SK-N-SH (cell line): ENCODE measurements around the gene CRISP3.
"Not testable (repeated sequence)": the region's sequence is repeated elsewhere in the genome, so short reads cannot be mapped to it uniquely, and the experiment has no call there.

Source experiments
- CHD2 ChIP-seq: fragments of 150-350 bp; IDR thresholded peaks from 2 replicates; pipeline ENCODE4 v1.6.1; 2018; ENCODE audit warnings: low read length; ENCODE audit not compliant: partially characterized antibody
- CTCF ChIP-seq: fragments of 200-600 bp; sonication (generic); IDR thresholded peaks from 2 replicates; pipeline ENCODE4 v1.6.1; 2017; ENCODE audit warnings: antibody characterized with exemption, mild to moderate bottlenecking, moderate library complexity
- EZH2phosphoT487 ChIP-seq: fragments of 200-600 bp; sonication (generic); IDR thresholded peaks from 2 replicates; pipeline ENCODE4 v1.6.1; 2017; ENCODE audit warnings: low read depth, mixed run types, mild to moderate bottlenecking, antibody characterized with exemption, moderate library complexity, borderline replicate concordance
- GABPA ChIP-seq: IDR thresholded peaks from 2 replicates; pipeline ENCODE4 v1.4.0; 2012; ENCODE audit warnings: low read depth, mild to moderate bottlenecking
- JUND ChIP-seq: IDR thresholded peaks from 2 replicates; pipeline ENCODE4 v1.4.0; 2012
- POLR2AphosphoS5 ChIP-seq: IDR thresholded peaks from 2 replicates; pipeline ENCODE4 v1.6.1; 2012; ENCODE audit warnings: low read depth, low read length
- RCOR1 ChIP-seq: fragments of 150-350 bp; IDR thresholded peaks from 2 replicates; pipeline ENCODE4 v1.6.1; 2017; ENCODE audit warnings: antibody characterized with exemption, low read length
- SMC3 ChIP-seq: IDR thresholded peaks from 2 replicates; pipeline ENCODE4 v1.6.1; 2012; ENCODE audit warnings: low read depth, low read length, improper control_type of control experiment
- TAF1 ChIP-seq: IDR thresholded peaks from 2 replicates; pipeline ENCODE4 v1.6.1; 2012; ENCODE audit warnings: low read depth, mild to moderate bottlenecking, low read length, moderate library complexity, borderline replicate concordance
- USF2 ChIP-seq: fragments of 150-350 bp; IDR thresholded peaks from 2 replicates; pipeline ENCODE4 v1.6.1; 2017; ENCODE audit warnings: antibody characterized with exemption, low read length, low read depth, borderline replicate concordance
- YY1 ChIP-seq: IDR thresholded peaks from 2 replicates; pipeline ENCODE4 v1.4.0; 2012; ENCODE audit warnings: low read depth, mild to moderate bottlenecking

- not testable (repeated sequence) for TF ChIP-seq CHD2, CTCF, EZH2phosphoT487, TAF1, POLR2AphosphoS5, JUND, SMC3, GABPA, YY1, RCOR1, USF2
Observed at GRCh38 chr6:49723917-49724316, 20.3 kb downstream of the CRISP3 start.
